Keratinocyte (primary cell): ENCODE measurements around the gene ESD. TPM values are rescaled to one million over a fixed set of nuclear protein-coding genes. Genes with fewer than 3 reads are reported as not detected.

Source experiments
- DNase-seq: peaks from one replicate; pipeline ENCODE4 v3.0.0-alpha.2; 2011; ENCODE audit warnings: low read depth, missing footprints, low spot score
- FAIRE-seq: peaks from 2 replicates; lab custom pipeline; 2011; peaks lifted over from hg19 to GRCh38; lab: Jason Lieb, UNC
- H2AFZ ChIP-seq: 2 replicates; pipeline ENCODE4 v1.6.0; 2012; ENCODE audit warnings: low read length, control low read depth, inconsistent platforms; ENCODE audit not compliant: control insufficient read depth
- H3K27ac ChIP-seq: 2 replicates; pipeline ENCODE4 v1.5.1; 2011; ENCODE audit warnings: low read length; ENCODE audit not compliant: control insufficient read depth, insufficient read depth
- H3K27me3 ChIP-seq: 3 replicates; pipeline ENCODE4 v1.6.0; 2011; ENCODE audit warnings: low read length; ENCODE audit not compliant: control insufficient read depth, insufficient read depth; ENCODE audit errors: extremely low read depth
- H3K36me3 ChIP-seq, 2 experiments: 2 replicates in 1 of 2; 3 replicates in 1 of 2; pipeline ENCODE4 v1.5.1; 2011; ENCODE audit warnings: low read length in 2 of 2, mild to moderate bottlenecking in 1 of 2; ENCODE audit not compliant: control insufficient read depth in 2 of 2, insufficient read depth in 2 of 2; ENCODE audit errors: extremely low read depth in 1 of 2
- H3K4me1 ChIP-seq: 3 replicates; pipeline ENCODE4 v1.5.1; 2011; ENCODE audit warnings: low read length; ENCODE audit not compliant: control insufficient read depth, insufficient read depth; ENCODE audit errors: extremely low read depth
- H3K4me2 ChIP-seq: 3 replicates; pipeline ENCODE4 v1.6.0; 2011; ENCODE audit warnings: low read depth, low read length; ENCODE audit not compliant: control insufficient read depth, insufficient read depth; ENCODE audit errors: extremely low read depth
- H3K4me3 ChIP-seq, 3 experiments: fragments of 200-600 bp in 1 of 3; sonication (generic) in 1 of 3; 2 replicates in 2 of 3; 3 replicates in 1 of 3; pipeline ENCODE4 v1.5.1; 2011 to 2016; ENCODE audit warnings: low read length in 3 of 3, mild to moderate bottlenecking in 3 of 3, control low read depth in 2 of 3, inconsistent platforms in 1 of 3, low read depth in 1 of 3, mixed read lengths in 1 of 3, mixed run types in 1 of 3, moderate library complexity in 1 of 3; ENCODE audit not compliant: control insufficient read depth in 2 of 3, insufficient read depth in 2 of 3; ENCODE audit errors: extremely low read depth in 1 of 3
- H3K79me2 ChIP-seq: 2 replicates; pipeline ENCODE4 v1.6.0; 2012; ENCODE audit warnings: low read length; ENCODE audit not compliant: control insufficient read depth, insufficient read depth
- H3K9ac ChIP-seq: 3 replicates; pipeline ENCODE4 v1.6.0; 2011; ENCODE audit warnings: low read length; ENCODE audit not compliant: control insufficient read depth, insufficient read depth; ENCODE audit errors: extremely low read depth
- H3K9me1 ChIP-seq: 3 replicates; pipeline ENCODE4 v1.6.0; 2011; ENCODE audit warnings: low read length; ENCODE audit not compliant: control insufficient read depth, insufficient read depth; ENCODE audit errors: extremely low read depth
- H3K9me3 ChIP-seq: 2 replicates; pipeline ENCODE4 v1.5.1; 2012; ENCODE audit warnings: low read depth, low read length; ENCODE audit not compliant: control insufficient read depth
- H4K20me1 ChIP-seq: 3 replicates; pipeline ENCODE4 v1.6.0; 2011; ENCODE audit warnings: low read length; ENCODE audit not compliant: control insufficient read depth, insufficient read depth; ENCODE audit errors: extremely low read depth
- CTCF ChIP-seq, 3 experiments: IDR thresholded peaks in 1 of 3; conservative IDR thresholded peaks in 1 of 3; optimal IDR thresholded peaks in 1 of 3; 2 replicates in 2 of 3; 3 replicates in 1 of 3; pipeline versions ENCODE3 to v1.5.1; 2011; ENCODE audit warnings: low read length in 3 of 3, mild to moderate bottlenecking in 3 of 3, moderate library complexity in 2 of 3, control low read depth in 1 of 3, inconsistent platforms in 1 of 3; ENCODE audit not compliant: insufficient read depth in 2 of 3; ENCODE audit errors: extremely low read depth in 1 of 3
- EZH2 ChIP-seq: IDR thresholded peaks from one replicate; pipeline ENCODE4 v1.6.1; 2012; ENCODE audit warnings: inconsistent platforms, mild to moderate bottlenecking, low read length, moderate library complexity
- dilution Hi-C: fragments of 300-500 bp; cut with MboI; formaldehyde crosslinking; loops from one replicate; pipeline ENCODE4 v1.7.0; 2020; ENCODE audit warnings: low sequenced_read_pairs; ENCODE audit not compliant: extremely low pct_ligation_motif_present
- polyA plus RNA-seq, 5 experiments: library from polyadenylated mRNA; depleted of rRNA in 3 of 5; stranded (reverse) in 3 of 5; stranded (forward) in 1 of 5; unstranded in 1 of 5; fragments of >200 nt; gene quantifications; 1 replicate in 1 of 5; 2 replicates in 3 of 5; 3 replicates in 1 of 5; pipeline versions ENCODE4 v1.2.1 to v1.2.3, GENCODE V29; 2011 to 2012; ENCODE audit warnings: missing spikeins in 2 of 5, low read depth in 1 of 5, low replicate concordance in 1 of 5

Gene ESD
- polyA plus RNA-seq, 1 donor (not counting 4 experiments of a cell fraction or from before 2014, with no cell fraction given) = 181 TPM

DNA sequence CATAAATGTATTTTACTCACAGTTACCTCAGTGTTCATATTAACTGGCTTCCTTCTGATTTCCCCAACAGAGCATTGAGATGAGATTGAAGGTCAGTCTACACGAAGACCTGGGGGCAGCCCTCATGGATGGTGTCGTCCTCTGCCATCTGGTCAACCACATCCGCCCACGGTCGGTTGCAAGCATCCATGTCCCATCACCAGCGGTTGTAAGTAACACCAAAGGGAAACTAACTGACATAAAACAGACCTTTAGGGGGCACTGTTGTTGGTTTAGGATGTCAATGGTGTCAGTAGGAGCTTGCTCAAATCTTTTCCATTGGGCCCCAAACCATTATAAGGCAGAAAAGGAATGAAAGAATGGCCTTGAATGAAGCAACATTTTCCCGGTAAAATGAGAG lies 68.2 kb downstream of the ESD start:
- DNase-seq (no peak), FAIRE-seq (no peak)
- Histone ChIP-seq H3K36me3 (peaks cover 15 to 27% of the 10 kb centered on the region in 2 experiments), H3K4me2 (no peak overlapping the region), H3K9me3 (no peaks in the 10 kb centered on the region), H3K9me1 (no peaks in the 10 kb centered on the region), H3K4me1 (no peaks in the 10 kb centered on the region), H3K4me3 (no peak overlapping the region), H3K27me3 (no peaks in the 10 kb centered on the region), H3K27ac (no peak overlapping the region), H3K79me2 (no peaks in the 10 kb centered on the region), H2AFZ (no peak overlapping the region), H3K9ac (no peak overlapping the region), H4K20me1 (no peaks in the 10 kb centered on the region)
- dilution Hi-C loops = no loop called here
- TF ChIP-seq CTCF (optimal IDR thresholded peaks at IDR 0.05 in 1 of 3, IDR thresholded peaks at IDR 0.05 in 1 of 3, conservative IDR thresholded peaks at IDR 0.05 in 1 of 3; ENCODE audit: extremely low read depth in 1 of 3, insufficient read depth in 2 of 3, low read length in 3 of 3) (peak in 2 of 3 experiments; percentile 24 to 41), EZH2 (no peak)

- Histone ChIP-seq H3K4me1 (no peaks in the 10 kb centered on the region), H3K4me2 (no peak overlapping the region), H3K9ac (no peak overlapping the region), H4K20me1 (no peaks in the 10 kb centered on the region), H3K9me3 (no peaks in the 10 kb centered on the region), H3K79me2 (no peaks in the 10 kb centered on the region), H3K27me3 (no peaks in the 10 kb centered on the region), H3K36me3 (peaks cover 10 to 17% of the 10 kb centered on the region in 2 experiments), H3K4me3 (no peak overlapping the region), H2AFZ (no peak overlapping the region), H3K27ac (no peak overlapping the region), H3K9me1 (no peaks in the 10 kb centered on the region)
- TF ChIP-seq CTCF (optimal IDR thresholded peaks at IDR 0.05 in 1 of 3, IDR thresholded peaks at IDR 0.05 in 1 of 3, conservative IDR thresholded peaks at IDR 0.05 in 1 of 3; ENCODE audit: extremely low read depth in 1 of 3, insufficient read depth in 2 of 3, low read length in 3 of 3) (no peak), EZH2 (no peak)
- no peak for FAIRE-seq
- dilution Hi-C loops = no loop called here
- no peak for DNase-seq
Observed at GRCh38 chr13:46726347-46726746, 70.6 kb downstream of the ESD start.

Other genes with a start within 250 kb of the ESD start
- 9.6 to 16.2 TPM (median 11.1 TPM) in 3 replicates for gene LRCH1, start 244.0 kb downstream of the ESD start, polyA plus RNA-seq
- not detected in 3 replicates for gene HTR2A, start 99.9 kb upstream of the ESD start, polyA plus RNA-seq